GM23248 (cell line): ENCODE results near the gene PARP3.

Source experiments
- EZH2 ChIP-seq: fragments of 200-600 bp; sonication (generic); IDR thresholded peaks from 2 replicates; pipeline ENCODE4 v1.6.1; 2018; ENCODE audit warnings: antibody characterized with exemption, mild to moderate bottlenecking; ENCODE audit not compliant: insufficient read depth, poor library complexity, severe bottlenecking
- EZH2phosphoT487 ChIP-seq: fragments of 200-600 bp; sonication (generic); IDR thresholded peaks from 2 replicates; pipeline ENCODE4 v1.6.1; 2018; ENCODE audit warnings: antibody characterized with exemption, moderate library complexity, mild to moderate bottlenecking, low read depth; ENCODE audit not compliant: insufficient read depth

GRCh38 chr3:51961011-51961410 is 18.8 kb downstream of the PARP3 start:
- no peak for TF ChIP-seq EZH2phosphoT487
- no peak for TF ChIP-seq EZH2
